Fibroblast of pulmonary artery (primary cell): Measurements from ENCODE around the gene RET.
A peak's percentile ranks its signal among the peaks of the same experiment; 100 is the strongest.

ENCODE experiments used
- DNase-seq: peaks from one replicate; pipeline ENCODE4 v3.0.0-alpha.2; 2010; ENCODE audit warnings: low read depth
- H3K4me3 ChIP-seq: replicated peaks from 2 replicates; pipeline ENCODE4 v1.5.1; 2011; ENCODE audit warnings: low read depth, mild to moderate bottlenecking, control low read depth, low read length, moderate library complexity
- CTCF ChIP-seq: IDR thresholded peaks from 2 replicates; pipeline ENCODE4 v1.5.1; 2011; ENCODE audit warnings: mild to moderate bottlenecking, control low read depth, low read length, inconsistent platforms; ENCODE audit errors: missing control alignments

Gene RET

GRCh38 chr10:43105102-43105955, 28.5 kb downstream of the RET start:
- DNase-seq = peak; percentile 74

GRCh38 chr10:43105956-43106229, 29.0 kb downstream of the RET start:
- DNase-seq = no peak
- H3K4me3 ChIP-seq = no peak overlapping the region
- no peak for TF ChIP-seq CTCF

More at GRCh38 chr10:43105102-43105955, 28.5 kb downstream of the RET start:
- peak; percentile 62 for TF ChIP-seq CTCF
- H3K4me3 ChIP-seq = peak overlapping the region; percentile 56

- H3K4me3 ChIP-seq = no peak overlapping the region
- TF ChIP-seq CTCF = no peak
- no peak for DNase-seq
Measured at GRCh38 chr10:43106256-43107091, 29.6 kb downstream of the RET start.

- TF ChIP-seq CTCF = no peak
- no peak overlapping the region for H3K4me3 ChIP-seq
- DNase-seq = no peak
Measured at GRCh38 chr10:43108951-43109350, 32.1 kb downstream of the RET start.

GRCh38 chr10:43109671-43110249, 32.9 kb downstream of the RET start:
- H3K4me3 ChIP-seq = no peak overlapping the region
- no peak for TF ChIP-seq CTCF
- DNase-seq = no peak

GRCh38 chr10:43110338-43111071, 33.6 kb downstream of the RET start:
- no peak overlapping the region for H3K4me3 ChIP-seq
- no peak for TF ChIP-seq CTCF
- peak; percentile 64 for DNase-seq
